H1 (cell line): ENCODE results near the gene CPEB1. TPM values are rescaled to one million over a fixed set of nuclear protein-coding genes. Genes with fewer than 3 reads are reported as not detected.
"Not testable (repeated sequence)": the region's sequence is repeated elsewhere in the genome, so short reads cannot be mapped to it uniquely, and the experiment has no call there.

Source experiments
- CTCF ChIA-PET: fragments of 300-600 bp; sonication (Branson Sonifier 250); formaldehyde crosslinking; loops from one replicate; lab custom pipeline; 2021; ENCODE audit not compliant: partially characterized antibody; lab: Charles Lee
- POLR2A ChIA-PET: fragments of 300-600 bp; sonication (Branson Sonifier 250); formaldehyde crosslinking; loops from one replicate; lab custom pipeline; 2021; ENCODE audit warnings: inconsistent platforms; ENCODE audit not compliant: partially characterized antibody; lab: Charles Lee
- DNase-seq, 2 experiments: peaks; one replicate each; pipeline versions ENCODE4 v3.0.0 to v3.0.0-alpha.2; 2010 to 2022; ENCODE audit warnings: low spot score in 2 of 2, low read depth in 1 of 2, mixed read lengths in 1 of 2
- FAIRE-seq: peaks from 2 replicates; lab custom pipeline; 2011; peaks lifted over from hg19 to GRCh38; lab: Jason Lieb, UNC
- H2AFZ ChIP-seq: 2 replicates; pipeline ENCODE4 v1.8.1; 2012; ENCODE audit warnings: low read length, inconsistent platforms
- H2AK5ac ChIP-seq: 2 replicates; pipeline ENCODE4 v1.6.1; 2013; ENCODE audit warnings: low read depth, low read length
- H2BK120ac ChIP-seq: replicated peaks from 2 replicates; pipeline ENCODE3; 2013; ENCODE audit warnings: low read depth, low read length, inconsistent platforms
- H2BK12ac ChIP-seq: 2 replicates; pipeline ENCODE4 v1.6.1; 2013; ENCODE audit warnings: low read depth, low read length
- H2BK15ac ChIP-seq: 2 replicates; pipeline ENCODE4 v1.6.1; 2013; ENCODE audit warnings: low read length
- H2BK20ac ChIP-seq: 2 replicates; pipeline ENCODE4 v1.6.1; 2013; ENCODE audit warnings: low read length
- H2BK5ac ChIP-seq: 2 replicates; pipeline ENCODE4 v1.6.1; 2013; ENCODE audit warnings: low read depth, low read length
- H3K14ac ChIP-seq: 2 replicates; pipeline ENCODE4 v1.6.1; 2013; ENCODE audit warnings: inconsistent platforms; ENCODE audit not compliant: insufficient read length
- H3K18ac ChIP-seq: 2 replicates; pipeline ENCODE4 v1.6.1; 2013; ENCODE audit warnings: low read length; ENCODE audit errors: extremely low read depth
- H3K23ac ChIP-seq: 2 replicates; pipeline ENCODE4 v1.6.1; 2013; ENCODE audit warnings: inconsistent platforms; ENCODE audit not compliant: insufficient read length
- H3K23me2 ChIP-seq: 2 replicates; pipeline ENCODE4 v1.6.1; 2013; ENCODE audit warnings: low read depth, low read length
- H3K27ac ChIP-seq: 2 replicates; pipeline ENCODE4 v1.6.1; 2011; ENCODE audit warnings: low read depth, low read length, inconsistent platforms
- H3K27me3 ChIP-seq, 4 experiments: replicated peaks in 1 of 4; 1 replicate in 1 of 4; 2 replicates in 3 of 4; pipeline versions ENCODE4 v1.6.1 to v1.8.1; 2011 to 2013; ENCODE audit warnings: low read length in 3 of 4, mild to moderate bottlenecking in 3 of 4, inconsistent platforms in 2 of 4, mixed read lengths in 2 of 4, moderate library complexity in 1 of 4; ENCODE audit not compliant: control insufficient read depth in 3 of 4, insufficient read depth in 3 of 4; ENCODE audit errors: extremely low read depth in 1 of 4
- H3K36me3 ChIP-seq, 4 experiments: 2 replicates each; pipeline versions ENCODE4 v1.6.1 to v1.8.1; 2011 to 2013; ENCODE audit warnings: mild to moderate bottlenecking in 4 of 4, low read length in 3 of 4, moderate library complexity in 2 of 4, control low read depth in 1 of 4, inconsistent platforms in 1 of 4; ENCODE audit not compliant: insufficient read depth in 4 of 4, control insufficient read depth in 2 of 4
- H3K4ac ChIP-seq: replicated peaks from 2 replicates; pipeline ENCODE3; 2013; ENCODE audit warnings: low read length, low read depth, mixed read lengths, inconsistent platforms; ENCODE audit not compliant: insufficient read length
- H3K4me1 ChIP-seq, 4 experiments: replicated peaks in 1 of 4; 1 replicate in 1 of 4; 2 replicates in 3 of 4; pipeline versions ENCODE4 v1.6.1 to v1.8.1; 2011 to 2013; ENCODE audit warnings: low read length in 3 of 4, inconsistent platforms in 2 of 4, mixed read lengths in 1 of 4; ENCODE audit not compliant: insufficient read depth in 4 of 4, control insufficient read depth in 3 of 4
- H3K4me2 ChIP-seq, 2 experiments: 2 replicates each; pipeline versions ENCODE4 v1.6.1 to v1.8.1; 2011 to 2013; ENCODE audit warnings: low read depth in 2 of 2, low read length in 2 of 2, control low read depth in 1 of 2, inconsistent platforms in 1 of 2, mild to moderate bottlenecking in 1 of 2; ENCODE audit not compliant: insufficient read depth in 1 of 2
- H3K4me3 ChIP-seq, 4 experiments: fragments of 200-600, 300-600 bp in 1 of 4; sonication (generic), shearing (Covaris generic), sonication (Bioruptor Twin) in 1 of 4; 2 replicates each; pipeline versions ENCODE4 v1.5.1 to v1.8.1; 2011 to 2016; ENCODE audit warnings: low read length in 4 of 4, low read depth in 3 of 4, control low read depth in 2 of 4, inconsistent platforms in 2 of 4, mild to moderate bottlenecking in 2 of 4, mixed read lengths in 1 of 4, moderate library complexity in 1 of 4; ENCODE audit not compliant: insufficient read depth in 2 of 4; ENCODE audit errors: extremely low read depth in 1 of 4
- H3K56ac ChIP-seq: replicated peaks from 2 replicates; pipeline ENCODE3; 2013; ENCODE audit warnings: low read depth, mild to moderate bottlenecking, mixed read lengths, low read length, inconsistent platforms; ENCODE audit not compliant: insufficient read length
- H3K79me1 ChIP-seq: 2 replicates; pipeline ENCODE4 v1.6.1; 2013; ENCODE audit warnings: low read depth, low read length, control low read depth
- H3K79me2 ChIP-seq, 2 experiments: 2 replicates each; pipeline versions ENCODE4 v1.6.1 to v1.8.1; 2012 to 2013; ENCODE audit warnings: low read length in 2 of 2, mild to moderate bottlenecking in 2 of 2, inconsistent platforms in 1 of 2; ENCODE audit not compliant: insufficient read depth in 2 of 2, control insufficient read depth in 1 of 2
- H3K9ac ChIP-seq, 4 experiments: replicated peaks in 1 of 4; 1 replicate in 1 of 4; 2 replicates in 3 of 4; pipeline versions ENCODE4 v1.6.1 to v1.8.1; 2011 to 2013; ENCODE audit warnings: low read depth in 3 of 4, low read length in 3 of 4, control low read depth in 2 of 4, mild to moderate bottlenecking in 2 of 4, moderate library complexity in 2 of 4, inconsistent platforms in 1 of 4; ENCODE audit errors: extremely low read depth in 1 of 4
- H3K9me3 ChIP-seq, 2 experiments: 2 replicates each; pipeline versions ENCODE4 v1.6.1 to v1.8.1; 2012 to 2013; ENCODE audit warnings: mild to moderate bottlenecking in 2 of 2, moderate library complexity in 2 of 2, control low read depth in 1 of 2, inconsistent platforms in 1 of 2, low read depth in 1 of 2, low read length in 1 of 2, mixed read lengths in 1 of 2; ENCODE audit not compliant: insufficient read depth in 2 of 2
- H4K20me1 ChIP-seq, 2 experiments: replicated peaks in 1 of 2; 2 replicates each; pipeline versions ENCODE3 to v1.8.1; 2011 to 2013; ENCODE audit warnings: inconsistent platforms in 2 of 2, low read length in 2 of 2, mild to moderate bottlenecking in 1 of 2; ENCODE audit not compliant: insufficient read depth in 2 of 2, control insufficient read depth in 1 of 2
- H4K5ac ChIP-seq: 2 replicates; pipeline ENCODE4 v1.6.1; 2013; ENCODE audit warnings: low read length, low read depth, mixed read lengths, inconsistent platforms; ENCODE audit not compliant: insufficient read length
- H4K8ac ChIP-seq: 2 replicates; pipeline ENCODE4 v1.8.0; 2013; ENCODE audit warnings: mild to moderate bottlenecking, moderate library complexity, low read length, inconsistent platforms; ENCODE audit not compliant: insufficient read depth; ENCODE audit errors: extremely low read depth
- H4K91ac ChIP-seq: replicated peaks from 2 replicates; pipeline ENCODE3; 2013; ENCODE audit warnings: low read length, mixed read lengths, inconsistent platforms; ENCODE audit not compliant: insufficient read length
- WGBS, 2 experiments: shearing (Covaris generic) in 1 of 2; methylation state at CpG; one replicate each; pipeline versions ENCODE4 v1.1.6 to v1.1.7; 2013 to 2015; ENCODE audit warnings: low lambda C conversion rate in 2 of 2, mixed read lengths in 2 of 2, inconsistent platforms in 1 of 2, low coverage in 1 of 2, missing lambda C conversion rate in 1 of 2; ENCODE audit not compliant: insufficient replicate concordance in 2 of 2, insufficient coverage in 1 of 2, insufficient read length in 1 of 2; ENCODE audit errors: extremely low coverage in 1 of 2, missing lambda C conversion rate in 1 of 2; 5-methylcytosine and 5-hydroxymethylcytosine counted together
- polyA plus RNA-seq, 7 experiments: library from polyadenylated mRNA; depleted of rRNA in 3 of 7; stranded (reverse) in 5 of 7; unstranded in 2 of 7; fragments of >200 nt in 5 of 7; fragments of 200-250 nt in 2 of 7; gene quantifications; 1 replicate in 5 of 7; 2 replicates in 1 of 7; 4 replicates in 1 of 7; pipeline versions ENCODE4 v1.2.1 to v1.2.3, GENCODE V29; 2011 to 2013; ENCODE audit warnings: missing spikeins in 2 of 7, mixed read lengths in 2 of 7
- total RNA-seq: library from RNA; stranded (reverse); fragmentation: NEBNext Ultra II Directional; extraction: Animal tissue kit (Norgen Biotek cat#: 25700); gene quantifications from 2 replicates; pipeline ENCODE4 v1.2.1, GENCODE V29; 2021

The CPEB1 gene
- total and polyA plus RNA-seq, 2 of the 8 experiments (the other 6 are each of a cell fraction or from before 2014, with no cell fraction given): 4.4 to 4.5 TPM

DNA sequence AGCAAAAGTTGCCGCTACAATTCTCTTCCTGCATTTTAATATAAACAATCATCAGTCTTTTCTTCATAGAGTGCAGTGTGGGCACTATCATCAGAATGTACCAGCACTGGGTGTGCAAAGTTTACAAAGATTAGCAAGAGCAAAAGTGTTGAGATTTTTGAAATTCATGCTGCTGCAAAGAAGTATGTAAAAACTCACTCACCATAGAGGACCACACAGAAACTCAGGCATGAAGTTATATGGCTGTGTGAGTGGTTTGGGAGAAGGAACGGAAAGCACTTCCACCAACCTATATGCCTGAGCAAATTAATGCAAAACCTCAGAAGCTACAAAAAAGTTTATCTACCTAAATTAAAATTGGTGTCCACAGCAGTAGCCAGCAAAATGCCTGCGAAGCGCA lies 139.5 kb downstream of the CPEB1 start:
- H3K4me3 ChIP-seq, H3K23me2 ChIP-seq, H3K18ac ChIP-seq, H3K9ac ChIP-seq, H3K56ac ChIP-seq, DNase-seq, H4K91ac ChIP-seq, H2BK12ac ChIP-seq, H3K9me3 ChIP-seq, H4K8ac ChIP-seq, H3K4me2 ChIP-seq, H3K79me2 ChIP-seq, H3K27me3 ChIP-seq, H3K4me1 ChIP-seq, H4K5ac ChIP-seq, H2BK120ac ChIP-seq, H3K4ac ChIP-seq, CTCF ChIA-PET, H3K14ac ChIP-seq, H4K20me1 ChIP-seq, H2AFZ ChIP-seq, H2BK15ac ChIP-seq, H2AK5ac ChIP-seq, H3K79me1 ChIP-seq, POLR2A ChIA-PET, H3K27ac ChIP-seq, H3K36me3 ChIP-seq, H2BK20ac ChIP-seq, H3K23ac ChIP-seq, H2BK5ac ChIP-seq, FAIRE-seq: not testable (repeated sequence)
- WGBS, 2 experiments: 92% methylated on average over 2 of the region's 4 CpGs; no CpG with 5 or more reads in 1 of the 2 experiments

DNA sequence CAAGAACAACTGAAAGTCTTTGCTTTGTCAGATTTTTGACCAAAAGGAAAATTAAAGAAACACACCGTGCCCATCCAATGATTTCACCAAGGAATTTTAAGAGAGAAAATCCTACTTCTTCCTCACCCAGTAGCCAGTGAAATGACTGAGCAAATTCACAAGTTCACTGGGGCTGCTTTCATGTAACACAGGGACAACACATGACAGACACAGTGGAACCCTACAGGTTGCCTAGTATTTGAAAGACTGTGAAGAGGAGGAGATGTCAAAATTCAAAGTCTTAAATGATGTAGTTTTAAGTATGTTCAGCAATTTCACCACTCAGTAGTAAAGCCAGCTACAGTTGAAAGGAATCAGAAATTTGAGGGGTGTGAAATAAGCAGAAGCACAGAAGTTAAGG lies 140.1 kb downstream of the CPEB1 start:
- H3K4ac ChIP-seq, H4K8ac ChIP-seq, DNase-seq, H2BK12ac ChIP-seq, H3K23me2 ChIP-seq, H3K9me3 ChIP-seq, H3K27ac ChIP-seq, H3K9ac ChIP-seq, H3K56ac ChIP-seq, H2AFZ ChIP-seq, H3K23ac ChIP-seq, H3K79me1 ChIP-seq, H3K18ac ChIP-seq, H2AK5ac ChIP-seq, H2BK15ac ChIP-seq, H4K20me1 ChIP-seq, FAIRE-seq, H3K4me3 ChIP-seq, H4K5ac ChIP-seq, H2BK5ac ChIP-seq, H2BK120ac ChIP-seq, CTCF ChIA-PET, H3K4me1 ChIP-seq, H3K27me3 ChIP-seq, POLR2A ChIA-PET, H4K91ac ChIP-seq, H2BK20ac ChIP-seq, H3K4me2 ChIP-seq, H3K14ac ChIP-seq, H3K36me3 ChIP-seq: not testable (repeated sequence)
- WGBS, 2 experiments: 85% methylated on average over 1 of the region's 1 CpG; no CpG with 5 or more reads in 1 of the 2 experiments
- H3K79me2 ChIP-seq: peaks cover 0 to 12% of the 10 kb centered on the region in 2 experiments; a peak in 2 of 4 replicates
